ENCODE results near the gene SNX11.

Gene SNX11

DNA sequence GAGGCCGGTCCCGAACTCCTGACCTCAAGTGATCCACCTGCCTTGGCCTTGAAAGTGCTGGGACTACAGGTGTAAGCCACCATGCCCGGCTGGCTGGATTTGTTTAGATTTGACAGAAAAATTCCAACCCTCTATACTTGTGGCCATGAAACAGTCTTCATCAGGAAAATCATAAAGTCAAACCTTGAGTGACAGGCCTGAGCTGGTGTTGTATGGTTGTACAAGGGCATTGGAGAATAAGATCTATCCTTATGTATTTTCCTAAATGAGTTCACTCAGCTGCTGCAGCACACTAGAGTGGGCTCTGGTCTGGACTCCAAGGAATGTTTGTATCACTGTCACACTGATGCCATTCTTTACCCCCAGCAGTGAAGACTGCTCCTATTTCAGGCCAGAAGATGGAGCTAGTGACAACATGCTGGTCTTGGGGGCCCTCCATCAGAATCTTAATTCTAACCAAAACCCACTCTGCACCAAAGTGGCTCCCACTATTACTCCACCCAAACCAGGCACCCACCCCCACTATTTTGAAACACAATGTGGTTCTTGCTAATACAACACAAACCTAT is 27.4 kb downstream of the SNX11 start:
- no peak for DNase-seq

DNA sequence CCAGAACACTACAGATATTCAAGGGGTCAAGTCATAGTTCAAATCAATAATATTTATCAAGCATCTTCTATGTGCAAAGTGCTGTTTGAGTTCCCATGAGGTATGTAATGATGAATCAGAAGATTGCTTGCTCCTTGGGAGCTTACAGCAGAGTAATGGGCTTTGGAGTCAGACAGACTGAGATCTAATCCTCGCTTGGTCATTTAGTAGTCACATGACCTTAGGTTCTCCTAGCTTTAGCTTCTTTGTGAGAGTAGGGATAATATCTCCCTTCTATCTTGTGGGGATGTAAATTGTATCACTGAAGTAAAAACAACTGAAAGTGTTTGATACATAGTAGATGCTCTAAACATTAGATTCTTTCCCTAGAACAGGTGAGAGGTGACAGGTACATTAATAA is 30.1 kb downstream of the SNX11 start:
- DNase-seq: no peak

DNA sequence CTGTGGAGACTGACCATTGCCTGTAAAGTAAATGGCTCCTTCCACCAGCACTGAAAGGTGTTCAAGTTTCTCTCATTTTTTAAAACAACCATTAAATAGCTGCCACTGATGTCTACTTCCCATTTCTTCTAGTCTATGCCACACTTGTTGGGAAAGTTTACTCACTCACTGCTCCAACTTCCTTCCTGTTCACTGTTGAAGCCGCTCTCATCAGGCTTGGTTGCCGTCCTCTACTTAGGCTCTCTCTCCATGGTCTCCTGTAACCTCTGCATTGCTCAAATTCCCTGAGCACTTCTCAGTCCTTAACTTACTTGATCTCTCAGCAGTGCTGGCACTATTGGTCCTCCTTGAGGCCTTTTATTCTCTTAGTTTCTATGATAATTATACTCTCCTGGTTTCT is 32.4 kb downstream of the SNX11 start:
- no peak for DNase-seq

DNA sequence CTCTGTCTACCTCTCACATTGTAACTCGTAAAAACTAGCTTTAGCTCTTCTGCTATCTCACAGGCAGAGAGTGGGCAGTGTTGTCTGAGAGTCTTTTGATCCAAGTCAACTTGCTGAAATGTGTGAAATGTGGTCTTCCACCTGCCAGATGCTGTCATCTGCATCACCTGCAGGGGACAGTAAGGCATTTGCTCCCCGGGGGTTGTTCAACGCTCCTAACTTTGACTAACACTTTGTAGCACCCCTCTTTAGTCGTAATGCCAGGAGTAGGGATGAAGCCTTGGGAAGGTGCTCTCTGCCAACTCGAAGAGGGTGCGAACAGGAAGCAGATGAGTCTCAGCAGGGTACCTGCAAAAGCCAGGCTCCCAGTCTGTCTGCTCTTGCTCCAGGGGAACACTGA is 36.1 kb downstream of the SNX11 start:
- no peak for DNase-seq

DNA sequence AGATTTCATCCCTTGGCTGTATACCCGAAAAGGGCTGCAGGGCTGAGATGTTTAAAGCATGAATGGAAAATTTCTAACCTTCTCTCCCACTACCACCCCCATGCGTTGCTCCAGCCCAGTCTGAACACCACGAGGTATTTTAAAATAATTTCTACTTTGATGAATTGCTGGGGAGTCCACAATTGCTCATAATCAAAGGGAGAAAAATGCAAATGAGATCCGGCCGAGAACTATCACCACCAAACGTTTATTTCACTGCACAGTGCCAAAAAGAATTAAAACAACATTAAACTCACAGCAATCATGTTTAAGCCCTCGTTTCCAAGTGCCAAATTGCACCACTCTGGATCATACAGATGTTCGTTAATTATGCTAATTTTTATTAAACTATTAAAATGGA is 36.7 kb downstream of the SNX11 start:
- no peak for DNase-seq

DNA sequence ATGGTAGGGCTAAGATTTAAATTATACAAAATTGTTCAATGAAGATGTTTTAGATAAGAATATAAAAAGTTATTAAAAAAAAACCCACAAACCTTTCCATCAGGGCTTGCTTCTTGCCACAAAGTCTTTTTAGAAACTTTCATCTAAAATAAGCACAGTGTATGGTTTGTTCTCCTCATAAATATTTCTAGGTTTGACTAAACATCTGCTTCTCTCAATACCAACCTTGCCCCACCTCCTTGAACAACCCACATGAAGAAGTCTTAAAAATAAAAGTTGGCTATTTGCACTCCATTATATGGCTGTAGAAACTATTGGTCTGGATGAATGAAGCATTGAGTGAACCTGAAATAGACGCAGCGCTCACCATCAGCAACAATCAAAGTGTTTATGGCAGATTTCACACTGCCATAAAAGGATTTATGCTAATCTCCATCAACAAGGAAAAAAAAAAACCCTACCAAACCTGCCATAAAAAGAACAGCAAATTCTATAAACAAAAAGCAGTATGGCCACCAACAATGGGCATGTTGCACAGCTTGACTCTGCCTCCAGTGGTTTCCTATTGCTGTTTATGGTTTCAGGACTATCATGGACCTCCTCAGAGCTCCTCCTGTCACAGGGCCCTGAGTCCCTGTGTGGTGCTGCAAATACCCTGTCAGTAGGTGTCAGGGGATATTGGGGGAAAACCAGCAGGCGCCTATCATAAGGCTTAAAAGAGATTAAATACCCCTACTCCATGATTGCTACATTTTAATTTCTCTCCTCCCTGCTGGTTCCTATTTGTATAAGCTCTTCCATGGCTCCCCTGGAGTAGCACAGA is 37.6 kb downstream of the SNX11 start:
- DNase-seq: no peak

DNA sequence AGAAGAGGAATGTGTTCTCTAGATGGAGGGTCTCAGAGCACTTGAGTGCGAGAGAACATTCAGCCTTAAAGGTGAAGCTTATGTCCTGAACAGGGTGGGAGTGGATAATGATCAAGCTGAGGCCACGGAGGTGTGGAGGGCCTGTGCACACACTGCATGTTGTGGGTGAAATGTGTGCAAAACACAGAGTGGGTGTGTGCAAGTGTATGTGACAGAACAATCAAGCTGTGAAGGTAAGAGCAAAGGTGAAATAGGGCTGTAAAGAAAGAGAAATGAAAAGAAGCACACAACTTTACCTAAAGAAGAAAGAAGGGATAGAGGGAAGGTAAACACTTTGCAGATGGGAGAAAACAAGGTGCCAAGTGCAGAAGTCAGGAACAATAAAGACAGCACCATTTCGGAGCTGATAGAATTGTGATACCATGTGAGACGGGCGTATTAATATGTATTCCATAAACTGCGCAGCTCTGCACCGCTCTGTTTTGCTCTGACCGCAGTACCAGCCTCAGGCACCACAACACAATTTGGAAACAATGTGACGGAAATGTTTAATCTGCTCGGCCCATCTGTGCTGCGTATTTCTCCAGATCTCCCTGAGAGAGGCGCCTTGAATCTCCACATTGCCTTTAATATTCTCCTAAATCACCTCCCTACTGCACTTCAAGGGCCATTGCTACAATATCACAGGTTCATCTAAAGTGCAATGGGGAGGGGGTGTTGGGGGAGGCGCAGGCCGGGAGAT is 40.6 kb downstream of the SNX11 start:
- DNase-seq: no peak

DNA sequence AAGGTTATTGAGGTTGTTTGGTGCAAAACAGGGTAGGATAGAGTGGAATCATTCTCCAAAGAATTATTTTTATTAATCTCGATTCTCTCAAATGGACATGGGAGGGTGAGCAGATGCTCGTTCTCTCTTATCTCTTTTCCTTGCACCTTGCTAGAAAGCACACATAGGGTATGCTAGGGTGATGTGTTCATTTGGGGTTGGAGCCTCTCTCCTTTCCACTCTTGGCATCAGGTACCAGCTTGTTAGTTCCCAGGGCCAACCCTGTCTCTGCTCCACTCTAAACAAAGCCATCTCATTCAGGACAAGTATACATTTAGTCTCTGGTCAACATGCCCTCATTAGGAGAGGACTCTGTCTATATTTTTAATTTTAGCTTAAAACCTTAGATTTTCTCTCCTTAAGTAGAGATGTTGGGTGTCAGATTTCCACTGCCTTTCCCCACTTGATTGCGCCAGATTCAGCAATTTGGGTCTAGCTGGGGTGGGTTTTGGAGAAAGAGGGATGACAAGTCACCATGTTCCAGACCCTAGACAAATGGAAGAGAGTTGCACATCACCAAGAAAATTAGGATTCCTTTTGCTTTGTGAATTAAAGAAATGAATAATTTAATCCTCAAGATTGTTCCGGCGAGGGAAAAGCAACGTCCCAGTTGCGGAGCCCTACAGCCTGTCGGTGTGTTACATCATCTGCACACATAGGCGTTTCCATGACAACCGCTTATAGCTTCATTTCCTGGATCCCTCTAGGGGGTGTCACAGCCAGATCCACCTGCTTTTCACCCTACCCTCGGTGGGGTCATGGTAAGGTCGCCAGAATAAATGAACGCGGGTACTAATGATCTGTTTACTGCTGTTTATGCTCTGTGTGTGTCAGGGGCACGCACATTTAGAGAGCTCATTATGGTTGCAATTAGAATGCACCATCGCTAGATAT is 41.6 kb downstream of the SNX11 start:
- no peak for DNase-seq

DNA sequence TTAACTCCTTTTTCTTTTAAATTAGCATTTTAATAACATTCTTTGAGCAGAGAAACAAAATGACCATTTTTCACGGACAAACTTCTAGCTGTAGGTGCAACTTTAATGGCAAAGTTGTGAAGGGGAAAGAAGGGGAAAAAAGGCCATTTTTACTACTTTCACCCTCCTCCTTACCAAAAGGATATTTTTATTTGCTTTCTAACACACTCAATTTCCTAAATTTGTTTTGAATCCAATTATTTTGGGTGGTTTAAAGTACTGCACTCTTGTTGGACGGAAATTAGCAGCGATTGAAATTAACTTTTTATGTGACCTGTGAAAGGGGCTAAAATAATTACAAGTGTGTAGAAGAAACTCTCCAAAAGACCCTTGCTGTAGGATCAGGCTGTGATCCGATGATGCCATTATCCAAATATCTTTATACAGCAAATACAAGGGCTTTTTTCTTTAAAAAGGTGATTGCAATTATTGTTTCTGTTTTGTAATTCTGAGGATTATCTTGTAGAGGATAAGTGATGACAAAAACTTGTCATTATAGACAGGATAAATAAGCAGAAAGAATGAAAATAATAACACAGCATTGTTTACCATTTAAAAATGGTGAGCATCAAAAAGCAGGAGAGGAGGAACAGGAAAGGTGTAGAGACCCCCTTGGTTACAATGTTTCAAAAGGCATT is 42.4 kb downstream of the SNX11 start:
- DNase-seq: no peak

DNA sequence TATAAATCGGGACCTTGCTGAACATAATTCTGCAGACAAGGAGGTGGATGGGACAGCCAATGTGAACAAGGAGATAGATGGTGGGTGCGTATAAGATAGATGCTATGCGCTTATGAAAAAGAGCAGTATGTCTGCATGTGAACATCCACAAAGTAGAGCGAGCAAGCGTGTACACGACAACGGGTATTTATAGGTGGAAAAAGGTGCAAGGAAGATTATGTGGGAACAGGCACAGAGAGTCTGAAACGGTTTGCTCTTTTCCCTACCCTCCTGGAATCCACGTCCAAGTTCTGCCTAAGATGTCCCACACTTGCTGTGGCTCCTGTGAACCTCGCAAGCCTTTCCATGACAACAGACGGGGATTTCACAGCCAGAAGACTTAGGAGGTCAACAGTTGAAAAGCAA is 43.0 kb downstream of the SNX11 start:
- DNase-seq: no peak

DNA sequence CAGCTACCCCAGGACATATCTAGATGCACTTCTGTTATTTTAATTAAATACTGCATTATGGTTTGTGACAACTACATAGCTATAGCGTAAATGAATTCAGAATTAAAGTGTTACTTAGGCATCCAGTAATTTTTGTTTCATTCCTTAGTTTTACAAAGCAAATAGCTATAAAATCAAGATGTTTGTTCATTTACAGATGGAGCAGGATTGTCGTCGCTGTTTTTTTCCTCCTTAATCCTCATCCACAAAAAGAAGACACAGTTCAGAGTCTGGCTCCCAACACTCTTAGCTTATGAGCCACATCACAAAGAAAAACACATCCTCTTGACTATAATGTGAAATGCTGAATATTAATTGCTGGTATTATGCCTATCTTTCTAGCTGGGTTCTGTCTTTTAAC is 43.7 kb downstream of the SNX11 start:
- no peak for DNase-seq

DNA sequence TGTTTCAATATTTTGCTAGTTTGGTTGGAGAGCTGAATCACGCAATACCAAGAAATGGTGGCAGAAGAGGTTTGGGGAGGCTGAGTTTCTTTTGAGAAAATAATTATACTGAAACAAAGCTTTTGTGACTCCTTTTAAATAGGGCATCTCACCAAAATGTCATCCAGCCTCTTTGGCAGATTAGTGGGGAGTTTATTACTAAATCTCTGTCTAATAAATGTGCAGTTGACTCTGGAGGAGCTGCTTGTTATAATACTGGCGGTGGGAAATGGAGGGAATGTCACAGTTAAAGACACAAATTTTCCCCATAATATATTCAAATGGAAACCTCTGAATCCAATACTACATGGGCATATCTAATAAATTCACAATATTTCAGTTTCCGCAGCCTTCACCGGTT is 44.7 kb downstream of the SNX11 start:
- no peak for DNase-seq

DNA sequence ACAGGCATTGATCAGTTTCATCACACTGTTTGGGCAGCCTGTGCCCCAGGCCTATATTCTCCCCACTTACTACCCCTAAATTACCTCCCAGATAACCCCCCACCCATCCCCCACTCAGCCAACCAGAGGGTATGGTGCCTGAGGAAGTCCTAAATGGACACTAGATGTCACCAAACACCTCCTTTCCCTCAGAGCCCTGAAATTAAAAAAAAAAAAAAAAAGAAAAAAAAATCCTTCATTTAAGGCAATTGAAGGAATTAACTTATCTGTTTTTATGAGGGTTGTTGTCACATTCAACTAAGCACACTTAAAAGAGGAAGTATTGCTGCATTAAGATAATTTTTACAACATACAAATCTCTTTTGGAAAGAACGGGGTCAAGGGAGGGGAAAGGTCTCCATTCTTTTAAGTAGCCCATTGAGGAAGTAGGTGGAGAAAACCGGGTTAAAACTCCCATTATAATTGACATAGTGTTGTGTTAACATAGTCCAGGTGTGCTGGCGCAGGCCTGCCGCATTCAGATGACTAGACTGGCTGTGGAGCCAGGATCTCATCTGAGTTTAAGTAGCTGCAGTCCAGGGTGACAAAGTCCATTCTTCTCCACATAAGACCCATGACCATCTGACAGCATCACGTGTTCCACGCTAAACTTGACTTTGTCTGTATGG is 46.3 kb downstream of the SNX11 start:
- DNase-seq: no peak

DNA sequence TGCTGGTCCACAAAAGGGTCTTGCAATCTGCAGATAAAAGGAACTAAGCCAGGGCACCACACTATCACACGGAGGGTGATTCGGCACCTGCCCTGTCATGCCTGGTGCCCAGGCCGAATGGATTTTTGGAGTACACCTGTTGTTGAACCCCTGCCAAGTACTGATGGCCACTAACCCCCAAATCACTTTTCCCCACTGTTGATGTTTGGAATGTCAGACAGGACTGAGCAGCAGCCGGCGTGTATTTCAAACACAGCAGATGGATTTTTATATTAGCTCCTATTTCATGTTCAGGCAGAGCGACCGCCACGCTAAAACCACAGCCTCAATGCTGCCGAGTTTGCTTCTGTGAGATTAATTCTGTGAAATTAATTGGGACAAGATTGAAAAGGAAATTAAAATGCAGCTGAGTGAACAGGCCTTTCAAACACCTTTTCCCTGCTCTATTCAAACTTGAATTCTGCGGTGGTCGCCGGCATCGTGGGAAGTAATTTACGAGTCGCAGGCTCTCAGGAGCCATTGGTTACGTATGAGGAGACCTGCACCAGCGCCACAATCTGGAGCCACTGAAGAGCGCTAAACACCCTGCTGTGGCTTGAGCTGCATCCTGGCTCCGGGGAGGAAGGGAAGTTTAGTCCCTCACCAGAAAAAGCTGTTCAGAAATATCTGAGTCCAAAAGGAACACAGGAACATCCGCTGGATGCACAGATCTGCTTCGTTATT is 48.5 kb downstream of the SNX11 start:
- no peak for DNase-seq

DNA sequence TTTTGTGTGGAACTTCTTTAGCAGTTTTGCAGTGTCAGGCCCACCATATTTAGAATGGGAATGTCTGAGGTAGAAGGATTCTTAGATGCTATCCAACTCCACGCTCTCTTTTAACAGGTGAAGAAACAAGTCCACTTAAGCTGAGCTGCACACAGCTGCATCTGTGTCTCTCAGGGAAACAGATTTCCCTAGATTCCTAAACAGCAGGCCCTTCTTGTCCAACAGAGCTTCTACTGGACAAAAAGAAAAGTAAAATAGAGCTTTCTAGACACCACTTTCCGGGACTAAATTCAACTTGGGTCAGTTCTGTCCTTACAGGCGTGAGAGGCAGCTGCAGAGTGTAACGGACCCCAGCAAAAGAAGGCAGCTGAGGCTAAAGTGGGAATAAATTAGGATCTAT is 51.7 kb downstream of the SNX11 start:
- DNase-seq: no peak

DNA sequence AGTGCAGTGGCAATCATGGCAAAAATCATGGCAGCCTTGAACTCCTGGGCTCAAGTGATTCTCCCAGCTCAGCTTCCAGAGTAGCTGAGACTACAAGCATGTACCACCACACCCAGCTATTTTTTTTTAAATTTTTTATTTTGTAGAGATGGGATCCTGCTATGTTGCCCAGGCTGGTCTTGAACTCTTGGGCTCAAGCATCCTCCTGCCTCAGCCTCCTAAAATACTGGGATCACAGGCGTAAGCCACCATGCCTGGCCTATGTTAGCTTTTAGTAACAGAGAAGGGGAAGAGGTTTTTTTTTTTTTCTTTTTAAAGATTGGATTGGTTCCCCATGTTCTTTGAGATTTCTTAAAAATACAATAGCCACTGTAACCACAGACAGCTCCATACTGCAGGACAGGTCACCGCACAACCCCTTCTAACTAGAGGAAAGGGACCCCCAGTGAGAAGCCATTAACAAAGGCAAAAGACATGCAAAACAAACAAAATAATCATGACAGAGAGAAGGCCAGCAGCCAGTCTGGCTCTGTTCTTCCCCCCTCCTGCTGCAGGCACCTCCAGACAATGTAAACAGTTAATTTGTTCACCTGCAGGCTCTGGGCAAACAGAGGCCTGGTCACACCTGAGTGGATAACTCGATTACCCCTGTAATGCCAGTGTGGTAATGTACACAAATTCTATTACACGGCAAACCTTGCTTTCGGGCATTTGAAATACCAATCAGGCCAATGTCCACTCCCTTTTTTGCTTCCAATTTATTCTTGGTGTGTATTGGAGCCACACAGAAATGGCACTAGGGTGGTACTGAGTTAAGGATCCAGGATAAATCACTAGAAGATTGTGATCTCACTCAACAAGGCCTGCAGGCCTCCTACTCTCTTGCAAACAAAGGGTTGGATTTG is 52.9 kb downstream of the SNX11 start:
- no peak for DNase-seq

DNA sequence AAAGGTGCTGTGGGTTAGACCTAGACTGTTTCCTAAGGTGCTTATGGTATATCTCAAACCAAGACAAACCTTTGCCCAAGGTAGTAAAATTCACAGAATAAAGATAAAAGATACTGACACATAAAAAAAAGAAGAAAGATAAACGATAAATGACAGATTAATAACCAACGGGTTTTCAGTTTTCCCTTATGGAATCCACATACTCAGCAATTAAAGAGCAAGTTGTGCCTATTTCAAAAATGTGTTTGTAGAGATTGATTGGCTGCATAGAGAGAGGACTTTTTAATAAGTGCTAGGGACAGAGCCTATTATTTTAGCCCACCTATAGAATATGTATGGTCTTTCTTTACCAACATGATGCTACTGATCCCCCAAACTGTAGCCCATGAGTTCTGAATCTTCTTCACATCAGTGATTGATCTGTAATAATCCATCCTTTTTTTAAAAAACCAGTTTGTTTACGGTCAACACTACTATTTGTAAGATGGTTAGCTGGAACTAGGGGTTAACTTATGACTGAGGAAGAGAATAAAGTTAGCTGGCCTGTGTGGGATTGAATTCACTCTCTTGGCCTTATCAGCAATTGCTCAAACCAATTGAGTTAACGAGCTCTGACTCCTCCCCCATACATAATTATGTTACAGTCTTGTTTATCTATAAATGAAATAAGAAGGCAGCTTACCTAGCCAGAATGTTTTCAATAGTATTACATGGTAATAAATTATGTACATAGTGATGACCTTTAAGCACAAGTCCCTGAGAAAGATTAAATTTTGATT is 53.8 kb downstream of the SNX11 start:
- no peak for DNase-seq

DNA sequence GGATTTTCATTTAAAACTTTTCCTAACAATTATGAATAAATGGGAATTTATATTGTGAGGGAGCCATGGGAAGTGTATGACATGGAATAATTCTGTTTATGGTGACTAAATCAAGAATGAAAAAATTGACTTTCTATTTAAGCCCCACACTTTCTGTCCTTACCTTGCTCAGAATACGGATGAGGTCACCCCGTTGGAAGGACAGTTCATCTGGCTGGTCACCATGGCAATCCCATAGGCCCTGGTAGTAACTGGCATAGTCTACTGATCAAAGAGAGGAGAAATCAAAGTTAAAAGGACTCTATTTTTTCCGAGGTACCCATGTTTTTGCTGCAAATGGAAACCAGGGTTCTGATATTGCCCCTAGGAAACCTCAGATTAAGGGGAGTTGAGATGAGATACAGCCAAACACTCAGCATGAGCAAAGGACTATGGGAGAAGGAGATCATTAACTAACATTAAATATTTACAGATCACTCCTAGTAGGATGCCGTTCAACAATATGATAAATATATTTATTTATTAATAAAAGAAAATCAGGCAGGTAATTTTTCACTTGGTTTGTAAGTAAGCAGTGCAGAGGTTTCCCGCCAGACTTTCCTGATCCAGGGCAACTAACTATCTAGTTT is 54.9 kb downstream of the SNX11 start:
- DNase-seq: no peak

Data from activated CD4-positive, alpha-beta T cell treated with anti-CD3 and anti-CD28 coated beads, Interleukin-2, amount 50 U/mL, for 4 hours (primary cell).